Aortic smooth muscle cell (primary cell): ENCODE data around the gene GSN. TPM values are rescaled to one million over a fixed set of nuclear protein-coding genes. Genes with fewer than 3 reads are reported as not detected.

Source experiments
- total RNA-seq: library from RNA; depleted of rRNA; stranded (reverse); fragments of >200 nt; gene quantifications from 2 replicates; pipeline ENCODE4 v1.2.3, GENCODE V29; 2014

Gene GSN
- total RNA-seq, result 259 and 421 TPM in 2 replicates

DNA sequence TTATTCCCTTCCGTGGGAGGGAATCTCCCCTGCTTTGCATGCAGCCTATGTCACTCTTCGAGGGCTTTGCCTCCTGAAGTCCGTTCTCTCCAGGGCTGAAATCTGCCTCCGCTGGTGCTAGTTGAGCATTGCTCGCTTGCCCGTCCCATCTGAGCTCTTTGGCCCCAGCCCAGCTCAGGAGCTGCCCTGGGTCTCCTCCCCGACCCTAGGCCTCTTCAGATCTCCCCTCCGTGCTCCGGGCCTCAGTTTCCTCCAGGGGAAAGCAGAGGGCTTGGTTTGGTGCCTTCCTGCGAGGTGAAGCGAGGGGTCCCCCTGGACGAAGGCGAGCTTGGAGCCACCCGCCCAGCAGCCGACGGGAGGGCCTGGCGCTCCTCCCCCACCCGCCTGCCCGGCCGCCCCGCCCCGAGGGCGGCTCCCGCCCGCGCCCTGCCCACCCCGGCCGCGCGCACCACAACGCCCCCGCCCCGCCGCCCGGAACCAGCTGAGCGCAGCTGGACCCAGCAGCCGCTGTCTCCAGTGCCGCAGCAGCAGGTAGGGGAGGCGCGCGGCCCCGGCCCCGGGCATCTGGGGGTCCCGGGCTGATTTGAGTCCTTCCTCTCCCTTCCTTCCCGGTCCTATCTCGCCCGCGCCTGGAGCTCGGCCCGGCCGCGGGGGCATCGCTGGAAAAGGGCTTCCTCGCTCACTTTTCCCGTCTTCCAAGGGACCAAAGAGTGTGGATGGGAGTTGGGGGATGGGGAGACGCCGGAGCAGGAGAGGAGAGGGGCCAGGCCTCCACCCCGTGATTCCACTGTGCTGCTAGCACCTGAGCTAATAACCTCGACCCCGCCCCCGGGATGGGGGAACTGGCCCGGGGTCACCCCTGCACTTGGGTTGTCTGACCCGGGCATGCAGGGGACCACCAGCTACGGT is at the start of gene GSN:
Gene GSN, plus strand, starts transcription at position 474 of the 909 bp plus-strand sequence. CDS start 33,810 bp downstream, outside the sequence.

DNA sequence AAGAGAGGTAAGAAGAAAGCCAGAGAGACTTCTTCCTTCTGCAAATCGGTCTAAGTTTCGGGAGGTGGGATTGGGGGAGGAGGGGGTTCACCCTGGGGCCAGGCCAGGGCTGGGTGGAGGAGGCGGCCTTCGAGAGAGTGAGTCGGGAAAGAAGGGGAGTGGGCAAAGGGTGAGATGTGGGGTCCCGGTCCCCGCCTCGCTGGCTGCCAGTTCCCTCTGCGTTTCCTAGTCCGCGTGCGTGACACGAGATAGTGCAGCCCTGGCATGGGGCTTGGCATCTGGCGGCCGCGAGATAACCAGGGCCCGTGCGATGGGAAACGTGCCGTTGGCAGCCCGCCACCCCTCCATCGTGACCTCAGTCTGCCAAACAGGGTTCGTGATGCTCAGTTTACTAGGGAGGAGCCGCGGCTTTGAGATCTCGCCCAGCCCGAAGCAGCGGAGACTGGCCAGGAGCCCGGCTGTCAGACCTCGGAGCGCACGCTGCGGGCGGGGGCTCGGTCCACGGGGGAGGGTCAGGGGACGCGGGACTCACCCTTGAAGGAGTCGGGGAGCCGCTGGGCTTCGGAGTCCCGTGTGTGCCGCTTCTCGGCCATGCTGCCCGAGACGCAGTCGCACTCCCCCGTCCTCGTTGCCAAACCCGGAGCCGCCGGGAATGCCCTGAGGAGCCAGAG is 101.8 kb downstream of the GSN start, which contains the start of gene STOM:
Gene STOM, minus strand, starts transcription at position 656 of the 671 bp plus-strand sequence. Its CDS starts 63 bp downstream, at position 593.

Other genes starting within 250 kb of the GSN start
- gene C5, start 217.9 kb upstream of the GSN start, total RNA-seq, result 8.2 and 10.9 TPM in 2 replicates
- gene CNTRL, start 193.2 kb upstream of the GSN start, total RNA-seq, result 7.4 and 9.1 TPM in 2 replicates
- gene RAB14, start 66.3 kb upstream of the GSN start, total RNA-seq, result 22.1 and 33.8 TPM in 2 replicates
- gene STOM, start 102.1 kb downstream of the GSN start, total RNA-seq, result 58.5 and 86.2 TPM in 2 replicates
- gene GGTA1, start 231.7 kb downstream of the GSN start, total RNA-seq, result 1.3 and 2.8 TPM in 2 replicates